Measurements from ENCODE around the gene SLC35B2.

Gene SLC35B2

GRCh38 chr6:44286285-44286565, 28.9 kb upstream of the SLC35B2 start:
- DNase-seq (ENCODE audit: low read depth in 2 of 3, low spot score in 2 of 3), result no peak

GRCh38 chr6:44285552-44286284, 28.4 kb upstream of the SLC35B2 start:
- no peak for DNase-seq (ENCODE audit: low read depth in 2 of 3, low spot score in 2 of 3)

- no peak for DNase-seq (ENCODE audit: low read depth in 2 of 3, low spot score in 2 of 3)
Measured at GRCh38 chr6:44284867-44285266, 27.5 kb upstream of the SLC35B2 start.

GRCh38 chr6:44284121-44284520, 26.8 kb upstream of the SLC35B2 start:
- DNase-seq (ENCODE audit: low read depth in 2 of 3, low spot score in 2 of 3), result no peak

- DNase-seq (ENCODE audit: low read depth in 2 of 3, low spot score in 2 of 3), result no peak
Measured at GRCh38 chr6:44278774-44279697, 21.7 kb upstream of the SLC35B2 start.

- DNase-seq (ENCODE audit: low read depth in 2 of 3, low spot score in 2 of 3), result no peak
Measured at GRCh38 chr6:44278315-44278714, 21.0 kb upstream of the SLC35B2 start.

GRCh38 chr6:44277763-44278162, 20.4 kb upstream of the SLC35B2 start:
- DNase-seq (ENCODE audit: low read depth in 2 of 3, low spot score in 2 of 3), result no peak

- no peak for DNase-seq (ENCODE audit: low read depth in 2 of 3, low spot score in 2 of 3)
Measured at GRCh38 chr6:44276667-44277640, 19.6 kb upstream of the SLC35B2 start.

- DNase-seq (ENCODE audit: low read depth in 2 of 3, low spot score in 2 of 3), result no peak
Measured at GRCh38 chr6:44275749-44276648, 18.7 kb upstream of the SLC35B2 start.

- DNase-seq (ENCODE audit: low read depth in 2 of 3, low spot score in 2 of 3), result no peak
Measured at GRCh38 chr6:44275271-44275748, 18.0 kb upstream of the SLC35B2 start.

- DNase-seq (ENCODE audit: low read depth in 2 of 3, low spot score in 2 of 3), result no peak
Measured at GRCh38 chr6:44273617-44274016, 16.3 kb upstream of the SLC35B2 start.

- no peak for DNase-seq (ENCODE audit: low read depth in 2 of 3, low spot score in 2 of 3)
Measured at GRCh38 chr6:44272999-44273566, 15.8 kb upstream of the SLC35B2 start.

- DNase-seq (ENCODE audit: low read depth in 2 of 3, low spot score in 2 of 3), result no peak
Measured at GRCh38 chr6:44272529-44272928, 15.2 kb upstream of the SLC35B2 start.

GRCh38 chr6:44271914-44272313, 14.6 kb upstream of the SLC35B2 start:
- no peak for DNase-seq (ENCODE audit: low read depth in 2 of 3, low spot score in 2 of 3)

- DNase-seq (ENCODE audit: low read depth in 2 of 3, low spot score in 2 of 3), result no peak
Measured at GRCh38 chr6:44271406-44271723, 14.0 kb upstream of the SLC35B2 start.

GRCh38 chr6:44270526-44271405, 13.4 kb upstream of the SLC35B2 start:
- DNase-seq (ENCODE audit: low read depth in 2 of 3, low spot score in 2 of 3), result no peak

- DNase-seq (ENCODE audit: low read depth in 2 of 3, low spot score in 2 of 3), result no peak
Measured at GRCh38 chr6:44269921-44270525, 12.7 kb upstream of the SLC35B2 start, which contains the start of gene TMEM151B. Gene TMEM151B, plus strand, starts transcription at chr6:44270450. Its CDS starts 293 bp downstream, at chr6:44270743.

- DNase-seq (ENCODE audit: low read depth in 2 of 3, low spot score in 2 of 3), result no peak
Measured at GRCh38 chr6:44269178-44269920, 12.0 kb upstream of the SLC35B2 start.
